Ovary (tissue), 3 donors: ENCODE data around the gene PROSER3.

Experiments used
- CTCF ChIP-seq, 3 donors: fragments of 450-650 bp in 2 of 3; fragments of 200-600 bp in 1 of 3; IDR thresholded peaks; one replicate each; pipeline versions ENCODE4 v1.5.1 to v1.8.0; 2016 to 2022; ENCODE audit warnings: antibody characterized with exemption in 3 of 3, mild to moderate bottlenecking in 1 of 3
- POLR2A ChIP-seq: fragments of 450-650 bp; IDR thresholded peaks from one replicate; pipeline ENCODE4 v1.6.1; 2017; ENCODE audit warnings: antibody characterized with exemption, mild to moderate bottlenecking, moderate library complexity
- donor health status: DM: no; HTN: no; CAD: no.

- no peak for TF ChIP-seq CTCF (IDR thresholded peaks at IDR 0.05)
- TF ChIP-seq POLR2A: no peak
Observed at GRCh38 chr19:35733180-35734125, 24.5 kb upstream of the PROSER3 start.
